SK-MEL-5 (cell line): ENCODE data around the gene SETD1A. TPM values are rescaled to one million over a fixed set of nuclear protein-coding genes. Genes with fewer than 3 reads are reported as not detected.
A peak's percentile ranks its signal among the peaks of the same experiment; 100 is the strongest.

Experiments
- DNase-seq: peaks from one replicate; pipeline ENCODE4 v3.0.0-alpha.2; 2016; ENCODE audit warnings: low read depth, low spot score
- in situ Hi-C: cut with HindIII; loops from 2 replicates; pipeline ENCODE4 v1.10.0; 2016; ENCODE audit warnings: low sequenced_read_pairs, high pct_unique_total_duplicates, low pct_unique_long_range_greater_than_20kb
- total RNA-seq: library from RNA; depleted of rRNA; stranded (reverse); fragments of >200 nt; shearing (Covaris generic); gene quantifications from 2 replicates; pipeline ENCODE4 v1.2.3, GENCODE V29; 2014

Gene SETD1A
- total RNA-seq, 1 experiment from 2014 or later, result 4.0 TPM

GRCh38 chr16:30948667-30949649 is 8.6 kb upstream of the SETD1A start, which contains the start of gene ORAI3:
TSS of gene ORAI3 (plus strand) at chr16:30949068. CDS start at chr16:30949290, 222 bp downstream.
- DNase-seq, result peak; percentile 50
- in situ Hi-C loops, result no loop called here

- peak; percentile 70 for DNase-seq
- in situ Hi-C loops, result no loop called here
Measured at GRCh38 chr16:30949650-30950515, 7.7 kb upstream of the SETD1A start.

GRCh38 chr16:30950516-30951065 is 7.0 kb upstream of the SETD1A start:
- no peak for DNase-seq
- in situ Hi-C loops, result no loop called here

- in situ Hi-C loops, result no loop called here
- DNase-seq, result no peak
Measured at GRCh38 chr16:30951193-30951592, 6.4 kb upstream of the SETD1A start.

GRCh38 chr16:30951750-30952149 is 5.8 kb upstream of the SETD1A start:
- no peak for DNase-seq
- in situ Hi-C loops, result no loop called here

GRCh38 chr16:30953111-30953510 is 4.4 kb upstream of the SETD1A start:
- DNase-seq, result no peak
- in situ Hi-C loops, result no loop called here

- in situ Hi-C loops, result no loop called here
- peak; percentile 82 for DNase-seq
Measured at GRCh38 chr16:30953511-30954124, 3.9 kb upstream of the SETD1A start.

GRCh38 chr16:30954993-30955392 is 2.6 kb upstream of the SETD1A start:
- in situ Hi-C loops, result no loop called here
- DNase-seq, result no peak

GRCh38 chr16:30956601-30957455 is 726 bp upstream of the SETD1A start:
- in situ Hi-C loops, result no loop called here
- DNase-seq, result peak; percentile 76

GRCh38 chr16:30958175-30959079 is 873 bp downstream of the SETD1A start:
- in situ Hi-C loops, result no loop called here
- DNase-seq, result peak; percentile 42

GRCh38 chr16:30961384-30961783 is 3.8 kb downstream of the SETD1A start:
- DNase-seq, result no peak
- in situ Hi-C loops, result no loop called here

GRCh38 chr16:30963925-30964511 is 6.5 kb downstream of the SETD1A start:
- in situ Hi-C loops, result no loop called here
- no peak for DNase-seq

- no peak for DNase-seq
- in situ Hi-C loops, result no loop called here
Measured at GRCh38 chr16:30964574-30965226, 7.1 kb downstream of the SETD1A start.

- DNase-seq, result no peak
- in situ Hi-C loops, result no loop called here
Measured at GRCh38 chr16:30965436-30965835, 7.9 kb downstream of the SETD1A start.

GRCh38 chr16:30966033-30966619 is 8.6 kb downstream of the SETD1A start:
- in situ Hi-C loops, result no loop called here
- DNase-seq, result no peak
